ENCODE results near the gene ZFAND2B.

ZFAND2B gene

DNA sequence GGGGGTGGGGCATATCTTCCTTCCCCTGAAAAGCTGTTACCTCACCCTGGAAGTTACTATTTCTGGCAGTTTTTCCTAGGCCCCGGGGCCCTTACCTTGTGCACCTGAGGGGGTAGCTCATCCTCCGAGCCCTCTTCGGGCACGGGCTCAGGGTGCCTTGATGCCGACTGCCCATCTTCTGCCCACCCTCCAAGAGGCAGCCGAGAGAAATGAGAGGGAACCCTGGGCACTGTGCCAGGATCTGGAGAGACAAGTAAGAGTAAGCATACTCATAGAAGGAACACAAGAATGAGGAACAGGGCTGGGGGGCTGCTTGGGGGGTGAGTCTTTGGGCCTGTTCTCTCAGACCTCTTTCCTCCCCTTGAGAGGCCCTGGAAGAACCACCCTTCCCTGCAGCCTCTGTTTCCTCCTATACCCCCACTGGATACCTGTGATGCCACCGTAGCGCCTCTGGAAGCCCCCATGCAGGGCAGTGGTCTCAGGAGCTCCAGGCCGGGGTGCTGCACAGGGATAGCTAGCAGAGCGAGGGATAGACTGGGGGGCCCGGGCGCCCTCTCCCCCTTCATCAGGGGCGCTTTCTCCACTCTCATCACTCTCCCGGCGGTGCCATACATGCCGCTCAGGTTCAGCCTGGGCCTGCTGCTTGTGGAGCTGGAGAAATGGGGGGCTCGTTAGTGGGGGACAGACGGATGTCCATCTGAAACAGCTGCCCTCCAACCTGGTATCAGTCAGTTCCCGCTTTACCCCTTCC, 14.2 kb downstream of the ZFAND2B start:
- ATAC-seq (no peak), DNase-seq (no peak)

DNA sequence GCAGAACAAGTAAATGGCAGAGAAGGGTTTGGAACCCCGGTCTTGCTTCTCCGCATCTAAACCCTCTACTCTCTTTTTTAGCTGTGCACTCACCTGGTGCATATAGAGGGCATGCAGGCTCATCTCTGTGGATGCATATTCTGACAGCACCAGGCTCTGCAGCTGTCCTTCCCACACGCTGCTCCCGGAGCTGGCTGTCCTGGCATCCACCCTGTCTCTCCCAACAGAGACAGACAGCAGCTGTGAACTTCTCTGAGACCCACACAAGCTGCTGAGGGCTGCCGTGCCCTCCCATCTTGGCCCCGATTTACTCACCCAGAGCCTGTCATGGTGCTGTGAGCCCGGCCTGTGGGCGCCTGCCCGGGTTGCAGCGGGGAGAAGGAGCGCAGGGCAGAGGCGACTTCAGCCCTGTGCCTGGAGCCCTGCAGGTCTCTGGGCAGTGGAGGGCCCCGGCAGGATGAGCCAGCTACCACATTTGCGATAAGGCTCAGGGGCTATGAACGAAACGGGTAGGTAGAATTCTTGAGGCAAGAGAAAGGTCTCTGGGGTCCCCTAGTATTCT, 15.5 kb downstream of the ZFAND2B start:
- no peak for DNase-seq
- ATAC-seq: no peak

DNA sequence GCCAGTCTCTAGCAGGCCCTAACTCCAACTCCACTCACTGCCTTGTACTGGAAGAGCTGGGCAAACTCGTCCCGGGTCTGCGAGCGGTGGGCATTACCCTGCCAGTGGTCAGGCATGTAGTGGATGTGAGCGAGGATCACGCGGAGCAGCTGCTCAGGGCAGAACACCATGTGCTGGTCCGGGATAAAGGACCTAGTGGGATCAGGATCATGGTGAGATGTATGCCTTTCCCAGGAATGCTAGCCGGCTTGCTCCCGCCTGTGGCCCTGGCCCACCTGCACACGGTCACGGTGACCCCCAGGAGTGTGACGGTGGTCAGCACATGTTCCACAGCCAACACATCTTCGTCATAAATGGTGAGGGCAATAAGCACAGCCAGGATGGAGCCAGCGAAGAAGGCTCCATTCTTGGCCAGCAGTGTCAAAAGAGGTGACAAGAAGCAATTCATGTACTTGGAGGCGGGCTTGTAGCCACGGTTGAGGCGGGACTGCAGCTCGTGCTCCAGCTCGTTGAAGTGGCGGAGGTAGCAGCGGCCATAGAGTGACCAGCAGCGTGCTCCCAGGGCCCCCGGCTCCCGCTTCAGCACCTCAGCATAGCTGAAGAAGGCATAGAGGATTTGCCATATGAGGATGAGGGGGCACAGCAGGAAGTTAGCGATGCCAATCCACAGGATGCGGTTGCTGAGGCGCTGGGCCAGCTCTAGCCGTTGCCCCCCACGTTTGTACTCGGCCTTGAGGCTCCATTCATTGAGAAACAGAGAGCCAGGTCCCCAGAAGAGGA, 17.4 kb downstream of the ZFAND2B start:
- no peak for DNase-seq
- no peak for ATAC-seq

DNA sequence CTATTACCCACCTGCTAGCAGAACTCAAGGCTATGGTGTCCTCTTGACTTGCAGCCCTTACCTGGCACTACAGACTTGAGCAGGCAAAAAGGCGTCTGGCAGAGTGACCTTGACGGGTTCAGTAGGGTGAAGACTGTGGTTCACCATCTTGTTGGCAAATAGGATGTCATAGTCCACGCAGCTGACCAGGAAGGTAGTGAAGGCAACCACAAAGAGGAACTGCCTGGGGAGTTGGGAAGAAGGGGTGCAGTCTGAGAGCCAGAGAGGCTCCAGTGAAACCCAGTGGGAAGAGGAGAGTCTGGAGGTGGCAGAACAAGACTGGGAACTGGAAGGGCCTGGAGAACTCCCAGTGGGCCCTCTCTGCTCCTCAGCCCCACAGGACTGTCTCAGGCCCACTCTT, 18.8 kb downstream of the ZFAND2B start:
- ATAC-seq (no peak), DNase-seq (no peak)

DNA sequence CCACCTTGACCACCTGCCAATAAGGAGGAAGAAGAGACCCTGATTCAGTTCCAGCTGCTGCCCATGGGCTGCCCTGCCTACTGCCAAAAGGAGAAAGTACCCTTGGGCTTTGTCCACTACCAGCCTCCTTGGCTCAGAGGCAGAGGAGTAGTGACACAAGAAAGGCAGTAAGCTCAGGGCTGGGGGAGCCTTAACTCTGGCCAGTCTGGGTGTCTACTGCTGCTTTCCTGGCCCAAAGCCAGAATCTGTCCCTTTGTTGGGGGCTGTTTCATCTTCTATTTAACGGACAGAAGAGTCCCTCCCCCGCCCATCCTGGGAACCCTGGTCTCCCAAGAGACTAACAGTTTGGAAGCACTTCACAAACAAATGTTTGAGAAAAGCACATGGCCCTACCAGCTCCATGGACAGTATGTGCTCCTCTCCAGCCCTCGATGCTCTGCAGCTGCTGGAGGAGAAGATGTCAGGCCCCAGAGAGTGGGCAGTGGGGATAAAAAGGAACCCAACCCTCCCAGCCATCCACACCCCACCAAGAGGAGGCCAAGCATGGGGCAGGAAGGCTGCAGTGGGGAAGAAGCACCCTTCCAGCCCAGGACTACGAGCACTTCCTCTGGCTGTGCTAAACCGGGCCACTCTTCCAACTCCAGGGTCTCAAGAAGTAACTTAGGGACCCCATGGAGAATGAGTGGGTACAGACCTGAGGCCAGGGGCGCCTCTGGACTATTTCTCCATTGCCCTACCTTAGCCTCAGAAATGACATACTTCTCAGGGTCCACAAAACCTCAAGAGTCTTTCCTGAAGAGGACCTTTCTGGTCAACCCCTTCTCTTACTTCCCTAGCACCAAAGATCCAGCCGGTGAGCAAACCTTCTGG, 21.7 kb downstream of the ZFAND2B start:
- ATAC-seq (no peak), DNase-seq (no peak)

DNA sequence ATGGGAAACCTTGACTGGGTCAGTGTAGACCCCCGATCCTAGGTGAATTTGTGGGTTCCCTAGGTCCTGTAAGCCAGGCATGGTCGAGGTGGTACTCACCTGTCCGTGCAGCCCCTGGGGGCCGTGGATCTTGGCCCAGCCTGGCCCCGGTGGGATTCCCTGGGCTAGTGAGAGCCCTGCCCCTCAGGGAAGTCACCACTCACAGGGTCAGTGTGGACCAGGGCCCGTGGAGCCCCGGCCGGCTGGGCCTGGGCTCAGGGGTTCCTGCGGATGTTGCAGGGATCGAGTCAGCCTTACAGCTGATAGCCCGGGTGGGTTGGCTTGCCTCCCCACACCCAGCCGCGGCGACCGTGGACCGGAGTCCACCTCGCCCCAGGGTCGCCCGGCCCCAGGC, 22.3 kb downstream of the ZFAND2B start:
- DNase-seq (no peak), ATAC-seq (no peak)

DNA sequence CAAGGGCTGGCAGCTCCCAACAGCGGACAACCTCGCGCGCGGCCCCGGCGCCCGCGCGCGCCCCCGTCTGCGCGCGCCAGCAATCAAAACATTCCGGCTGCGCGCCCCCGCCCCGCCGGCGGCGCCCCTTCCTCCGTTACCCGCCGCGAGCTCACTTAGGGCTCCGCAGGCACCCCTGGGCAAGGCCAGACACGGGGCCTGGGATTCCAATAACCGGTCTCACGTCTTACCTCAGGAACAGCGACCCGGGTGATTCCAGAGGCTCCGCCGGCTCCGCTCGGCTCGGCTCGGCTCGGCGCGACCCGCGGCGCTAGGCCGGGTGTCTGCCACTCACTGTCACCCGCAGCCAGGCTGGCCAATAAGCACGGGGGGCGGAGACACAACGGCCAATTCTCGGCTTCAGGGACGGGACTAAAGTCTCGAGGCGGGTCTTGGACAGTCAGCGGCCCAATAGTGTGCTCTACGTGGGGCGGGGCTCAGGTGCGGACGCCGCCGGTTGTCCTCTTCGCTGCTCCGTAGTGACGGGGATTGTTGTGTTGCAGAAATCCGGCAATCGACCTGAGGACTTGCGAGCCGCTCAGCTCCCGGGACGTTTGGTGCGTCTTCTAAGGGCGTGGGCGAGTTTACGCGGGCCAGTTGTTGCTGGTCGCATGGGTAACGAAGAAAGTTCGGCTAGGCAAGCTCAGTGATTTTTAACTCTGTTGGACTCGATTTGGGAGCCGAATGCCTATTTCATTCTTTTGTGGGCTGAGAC, 22.9 kb downstream of the ZFAND2B start, which contains the start of the genes ANKZF1 and ATG9A:
Gene ANKZF1 (plus strand): TSS at position 502 of the 754 bp plus-strand sequence. CDS start 452 bp downstream, outside the sequence.
Gene ATG9A (minus strand): TSS at position 332 of the 754 bp plus-strand sequence. CDS start 1,612 bp downstream, outside the sequence.
- DNase-seq (peak; percentile 97), ATAC-seq (peak; percentile 99)

DNA sequence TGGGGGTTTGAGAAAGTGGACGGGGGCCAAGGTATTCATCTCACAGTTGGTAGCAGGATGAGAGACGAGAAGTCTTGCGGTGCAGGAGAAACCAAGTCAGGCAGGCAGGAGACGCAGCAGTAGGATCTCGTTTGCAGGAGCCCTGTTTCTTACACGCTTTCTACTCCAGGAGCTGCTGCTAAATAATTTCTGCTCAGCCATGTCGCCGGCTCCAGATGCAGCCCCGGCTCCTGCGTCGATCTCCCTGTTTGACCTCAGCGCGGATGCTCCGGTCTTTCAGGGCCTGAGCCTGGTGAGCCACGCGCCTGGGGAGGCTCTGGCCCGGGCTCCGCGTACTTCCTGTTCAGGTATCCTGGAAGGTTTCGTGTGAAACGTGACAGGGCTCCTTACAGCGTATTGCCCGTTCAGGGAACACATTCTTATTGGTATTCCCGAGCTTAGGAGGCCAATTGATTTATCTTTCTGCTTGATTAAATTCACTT, 23.5 kb downstream of the ZFAND2B start:
- ATAC-seq: peak; percentile 25
- DNase-seq: peak; percentile 75

DNA sequence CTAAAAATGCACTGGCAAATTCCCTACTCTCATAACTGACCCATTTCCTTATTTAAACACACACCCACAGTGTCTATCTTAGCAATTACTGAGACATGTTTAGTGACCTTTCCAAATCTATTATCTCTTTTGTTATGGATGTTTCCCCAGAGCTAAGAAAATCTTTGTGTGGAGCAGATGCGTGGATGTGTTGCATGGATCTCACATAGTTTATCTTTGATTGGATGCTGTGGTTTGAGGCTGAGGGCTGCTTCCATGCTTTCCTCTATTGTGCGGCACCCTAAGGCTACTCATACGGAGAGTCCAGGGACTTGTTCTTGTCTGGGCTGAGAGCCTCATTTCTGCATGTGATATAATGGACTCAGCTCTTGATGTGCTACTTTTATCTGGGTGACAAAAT, 27.7 kb downstream of the ZFAND2B start:
- no peak for DNase-seq
- ATAC-seq: no peak

DNA sequence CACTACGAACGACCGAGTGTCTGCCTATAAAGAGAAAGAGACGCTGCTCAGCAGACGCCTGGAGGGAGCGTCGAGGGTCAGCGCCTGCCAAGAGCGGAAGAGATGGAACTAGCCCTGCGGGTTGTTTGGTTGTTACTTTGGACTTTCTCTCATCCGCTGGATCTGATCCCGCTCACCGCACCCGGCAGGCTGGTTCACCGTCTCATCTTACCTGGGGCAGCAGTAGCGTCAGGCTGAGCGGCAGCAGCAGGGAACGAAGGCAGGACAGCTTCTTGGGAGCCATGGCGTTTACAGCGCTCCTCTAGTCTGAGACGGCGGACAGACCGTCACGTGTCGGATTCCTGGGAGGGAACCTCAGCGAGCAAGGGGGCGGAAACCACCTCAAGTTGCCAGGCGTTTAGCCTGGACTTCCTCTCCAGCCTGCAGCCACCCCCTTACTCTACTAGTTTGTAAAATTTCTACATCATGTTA, 36.7 kb downstream of the ZFAND2B start:
- ATAC-seq (no peak), DNase-seq (no peak)

DNA sequence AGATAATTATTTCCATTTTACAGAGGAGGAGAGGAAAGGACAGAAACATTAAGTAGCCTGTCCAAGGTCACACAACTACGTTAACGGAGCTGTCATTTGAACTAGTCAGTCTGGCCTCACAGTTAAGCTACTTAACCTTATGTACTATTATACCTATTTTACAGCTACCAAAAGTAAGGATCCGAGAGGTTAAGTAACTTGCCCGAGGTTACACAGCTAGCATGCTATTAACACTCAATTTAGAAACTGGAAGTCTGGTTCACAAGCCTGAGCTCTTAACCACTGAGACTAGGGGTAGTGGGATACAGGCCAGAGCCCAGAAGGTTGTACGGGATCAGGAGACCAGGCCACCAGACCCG, 38.2 kb downstream of the ZFAND2B start:
- DNase-seq: no peak
- no peak for ATAC-seq

DNA sequence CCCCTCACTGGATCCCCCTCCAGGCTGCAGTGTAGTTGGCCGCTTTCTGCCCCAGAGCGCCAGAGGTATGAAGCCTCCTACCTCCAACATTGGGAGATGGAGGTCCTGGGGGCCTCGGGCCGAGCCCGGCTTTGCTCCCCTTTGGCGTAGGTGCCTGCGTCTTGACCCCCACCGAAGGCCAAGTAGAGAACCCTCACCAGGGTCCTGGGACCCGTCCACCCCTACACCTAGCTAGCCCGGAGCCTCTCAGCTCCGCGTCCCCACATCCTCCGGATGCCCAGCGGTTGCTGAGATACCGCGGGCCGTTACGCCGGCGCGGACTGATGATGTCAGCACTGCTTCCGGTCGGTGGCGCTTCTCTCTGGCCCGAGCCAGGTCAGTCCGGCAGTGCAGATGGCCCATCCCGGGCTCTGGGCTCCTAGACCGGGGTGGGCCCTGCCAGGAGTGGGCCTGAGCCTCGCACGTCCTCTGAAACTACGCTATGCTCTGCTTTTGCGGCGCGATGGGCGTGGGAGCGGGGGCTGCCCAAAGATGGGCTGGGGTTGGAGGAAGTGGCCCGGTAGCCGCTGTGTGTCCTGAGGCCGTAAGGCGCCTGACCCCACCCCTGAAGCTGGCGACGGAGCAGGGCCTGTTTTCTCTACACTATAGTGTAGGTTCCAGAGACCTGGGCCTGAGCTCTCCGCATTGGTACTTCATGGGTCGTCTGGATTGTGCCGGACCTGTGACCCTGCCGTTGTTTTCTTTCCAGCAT, 38.7 kb downstream of the ZFAND2B start, which contains the start of the genes GLB1L and STK16:
Gene GLB1L (minus strand): TSS at position 297 of the 751 bp plus-strand sequence. CDS start 1,871 bp downstream, outside the sequence.
Gene STK16 (plus strand): TSS at position 332 of the 751 bp plus-strand sequence. CDS start 521 bp downstream, outside the sequence.
- peak; percentile 60 for ATAC-seq
- DNase-seq: peak; percentile 95

DNA sequence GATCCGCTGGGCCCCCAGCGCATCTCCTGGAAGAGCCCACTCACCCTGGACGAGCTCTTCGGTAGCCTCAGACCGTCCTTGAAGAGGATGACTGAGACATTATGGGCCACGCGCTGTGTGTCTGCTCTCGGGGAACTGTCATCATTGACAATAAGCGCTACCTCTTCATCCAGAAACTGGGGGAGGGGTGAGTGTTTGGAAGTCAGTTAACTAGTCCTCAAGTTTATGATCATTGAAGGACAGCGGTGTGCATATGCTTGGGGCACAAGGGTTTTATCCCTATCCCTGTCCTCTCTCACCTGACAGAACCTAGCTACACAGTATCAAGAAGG, 39.3 kb downstream of the ZFAND2B start:
- no peak for ATAC-seq

DNA sequence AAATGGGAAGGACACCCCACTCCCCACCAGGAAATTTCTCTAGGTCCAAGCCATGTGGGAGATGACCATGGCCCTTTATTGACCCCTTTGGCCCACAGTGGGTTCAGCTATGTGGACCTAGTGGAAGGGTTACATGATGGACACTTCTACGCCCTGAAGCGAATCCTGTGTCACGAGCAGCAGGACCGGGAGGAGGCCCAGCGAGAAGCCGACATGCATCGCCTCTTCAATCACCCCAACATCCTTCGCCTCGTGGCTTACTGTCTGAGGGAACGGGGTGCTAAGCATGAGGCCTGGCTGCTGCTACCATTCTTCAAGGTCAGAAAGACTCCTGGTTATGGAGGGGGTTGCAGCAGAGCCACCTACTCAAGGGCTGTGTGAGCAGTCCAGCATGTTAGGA, 40.0 kb downstream of the ZFAND2B start:
- DNase-seq (no peak), ATAC-seq (no peak)

More for the DNA sequence above, 39.3 kb downstream of the ZFAND2B start:
- DNase-seq: no peak

DNA sequence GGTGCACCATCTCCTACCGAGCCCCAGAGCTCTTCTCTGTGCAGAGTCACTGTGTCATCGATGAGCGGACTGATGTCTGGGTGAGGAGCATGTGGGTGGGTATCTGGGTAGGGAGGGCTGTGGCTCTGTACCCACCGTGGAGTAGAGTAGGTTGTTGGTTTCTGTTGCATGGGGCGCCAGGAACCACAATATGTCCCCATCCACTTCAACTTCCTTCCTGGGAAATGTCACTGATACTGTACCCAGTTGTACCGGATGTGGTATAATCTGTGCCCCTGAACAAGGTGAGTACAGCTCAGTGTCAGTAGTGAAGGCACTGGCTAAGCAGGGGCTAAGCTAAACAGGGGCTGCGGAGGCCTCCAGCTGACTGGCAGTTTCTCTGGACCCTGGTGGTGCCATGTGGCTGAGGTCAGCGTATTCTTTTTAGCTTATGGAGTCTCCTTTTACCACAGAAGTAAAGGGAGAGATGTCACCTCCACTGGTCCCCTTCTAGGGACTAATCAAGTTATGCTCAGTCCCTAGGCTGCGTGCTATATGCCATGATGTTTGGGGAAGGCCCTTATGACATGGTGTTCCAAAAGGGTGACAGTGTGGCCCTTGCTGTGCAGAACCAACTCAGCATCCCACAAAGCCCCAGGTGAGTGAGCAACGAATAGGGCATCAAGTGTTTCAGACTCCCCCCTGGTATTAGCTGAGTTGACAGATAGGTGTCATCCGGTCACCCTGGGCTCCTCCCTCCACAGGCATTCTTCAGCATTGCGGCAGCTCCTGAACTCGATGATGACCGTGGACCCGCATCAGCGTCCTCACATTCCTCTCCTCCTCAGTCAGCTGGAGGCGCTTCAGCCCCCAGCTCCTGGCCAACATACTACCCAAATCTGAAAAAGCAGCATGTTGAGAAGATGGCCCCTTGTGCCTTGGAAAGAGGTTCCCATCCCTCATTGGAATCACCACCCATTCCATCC, 41.4 kb downstream of the ZFAND2B start:
- DNase-seq: peak; percentile 69
- peak; percentile 78 for ATAC-seq

DNA sequence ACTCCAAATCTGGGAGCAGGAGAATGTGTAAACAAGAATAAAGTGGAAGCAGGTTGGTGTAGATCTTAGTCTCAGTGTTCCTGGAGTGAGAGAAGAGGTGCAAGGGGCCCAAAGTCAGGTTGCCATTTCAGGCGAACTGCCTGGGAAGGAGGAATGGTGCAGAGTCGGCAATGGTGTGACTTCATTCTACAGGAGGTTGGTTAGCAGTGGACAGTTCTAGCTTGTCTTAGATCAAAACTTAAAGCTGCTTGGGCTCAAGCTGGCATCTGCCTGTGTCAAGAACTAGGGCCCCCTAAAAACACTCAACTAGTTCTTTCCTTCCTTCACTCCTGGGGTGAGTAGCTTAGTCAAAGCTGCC, 42.2 kb downstream of the ZFAND2B start:
- DNase-seq: no peak
- ATAC-seq: no peak

DNA sequence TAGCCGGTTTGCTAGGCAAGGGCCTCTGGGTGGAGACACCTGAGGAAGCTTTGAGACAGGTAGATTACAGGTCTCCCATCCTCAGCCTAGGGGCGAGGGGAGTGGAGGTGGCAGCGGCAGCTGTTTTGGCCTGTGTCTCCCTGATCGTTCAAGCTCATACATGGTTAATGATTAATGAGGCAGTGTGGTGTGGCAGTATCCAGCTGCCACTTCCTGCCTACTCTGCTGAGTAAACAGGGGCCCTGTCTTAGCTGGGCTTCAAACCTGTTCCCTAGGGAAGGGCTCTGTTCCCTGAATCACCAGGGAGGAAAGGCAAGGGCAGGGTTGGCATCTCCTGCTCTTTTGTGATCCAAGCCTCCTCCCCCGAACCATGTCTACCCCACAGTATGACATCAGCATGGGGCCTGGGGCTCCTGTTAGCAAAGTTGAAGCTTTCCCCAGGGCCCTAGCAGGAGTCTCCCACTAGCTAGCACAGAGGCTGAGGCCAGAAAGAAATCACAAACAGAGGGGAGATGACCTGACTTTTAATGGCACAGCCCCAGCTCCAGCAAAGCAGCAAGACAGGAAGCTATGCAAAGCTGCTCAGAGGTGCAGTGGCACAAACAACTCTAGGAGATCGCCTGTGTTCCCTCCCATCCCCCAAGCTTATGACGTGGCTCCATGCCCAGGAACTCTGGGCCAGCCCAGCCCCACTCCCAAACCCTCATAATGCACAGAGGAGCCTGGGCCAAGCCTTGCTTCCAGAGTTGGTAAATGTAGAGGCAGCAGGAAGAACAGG, 42.8 kb downstream of the ZFAND2B start:
- ATAC-seq: no peak
- DNase-seq: peak; percentile 44
